CD4-positive, alpha-beta T cell treated with Interleukin-6 for 4 hours (primary cell): ENCODE data around the gene BICRA.
"Not testable (repeated sequence)": the region's sequence is repeated elsewhere in the genome, so short reads cannot be mapped to it uniquely, and the experiment has no call there.

Source experiments
- DNase-seq: peaks from one replicate; pipeline ENCODE4 v3.0.0-alpha.2; 2020; ENCODE audit warnings: mixed read lengths

The BICRA gene

GRCh38 chr19:47663911-47664771, 55.2 kb downstream of the BICRA start:
- DNase-seq = no peak

- not testable (repeated sequence) for DNase-seq
Observed at GRCh38 chr19:47668556-47668955, 59.6 kb downstream of the BICRA start.

DNA sequence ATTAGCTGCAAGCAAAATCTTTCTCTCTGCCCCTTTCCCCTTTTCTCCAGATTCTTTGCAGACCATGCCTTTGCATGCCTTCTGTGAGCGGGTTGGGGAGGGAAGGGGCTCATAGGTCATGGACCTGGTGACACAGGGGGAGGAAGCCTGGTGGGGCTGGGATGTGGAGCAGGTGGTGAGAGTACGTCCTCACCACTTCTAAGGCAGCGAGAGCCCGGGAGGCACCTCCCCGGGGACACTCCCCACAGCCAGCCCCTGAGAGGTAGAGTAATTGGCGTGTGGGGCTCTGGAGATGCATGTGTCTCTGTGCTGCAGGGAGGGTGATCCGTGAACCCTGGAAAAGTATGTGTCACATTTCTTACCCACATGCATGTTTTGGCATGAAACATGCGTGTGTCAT, 61.8 kb downstream of the BICRA start:
- DNase-seq = no peak

- no peak for DNase-seq
Observed at GRCh38 chr19:47671499-47671898, 62.6 kb downstream of the BICRA start.

- DNase-seq = no peak
Observed at GRCh38 chr19:47673426-47673825, 64.5 kb downstream of the BICRA start.

DNA sequence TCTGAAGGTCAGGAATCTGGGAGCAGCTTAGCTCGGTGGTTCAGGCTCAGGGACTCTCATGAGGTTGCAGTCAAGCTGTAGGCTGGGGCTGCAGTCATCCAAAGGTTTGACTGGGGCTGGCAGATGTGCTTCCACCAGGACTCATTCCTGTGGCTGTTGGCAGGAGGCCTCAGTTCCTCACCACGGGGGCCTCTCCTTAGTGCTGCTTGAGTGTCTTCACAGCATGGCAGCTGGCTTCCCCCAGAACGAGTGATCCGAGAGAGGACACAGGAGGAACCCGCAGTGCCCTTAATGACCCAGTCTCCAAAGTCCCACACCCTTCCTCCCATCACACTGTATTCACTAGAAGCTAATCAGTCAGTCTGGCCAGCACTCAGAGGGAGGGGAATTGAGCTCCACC, 65.6 kb downstream of the BICRA start:
- no peak for DNase-seq

- no peak for DNase-seq
Observed at GRCh38 chr19:47675271-47675670, 66.3 kb downstream of the BICRA start.

GRCh38 chr19:47675859-47676258, 66.9 kb downstream of the BICRA start:
- DNase-seq = no peak

- DNase-seq = no peak
Observed at GRCh38 chr19:47676811-47677210, 67.9 kb downstream of the BICRA start.

DNA sequence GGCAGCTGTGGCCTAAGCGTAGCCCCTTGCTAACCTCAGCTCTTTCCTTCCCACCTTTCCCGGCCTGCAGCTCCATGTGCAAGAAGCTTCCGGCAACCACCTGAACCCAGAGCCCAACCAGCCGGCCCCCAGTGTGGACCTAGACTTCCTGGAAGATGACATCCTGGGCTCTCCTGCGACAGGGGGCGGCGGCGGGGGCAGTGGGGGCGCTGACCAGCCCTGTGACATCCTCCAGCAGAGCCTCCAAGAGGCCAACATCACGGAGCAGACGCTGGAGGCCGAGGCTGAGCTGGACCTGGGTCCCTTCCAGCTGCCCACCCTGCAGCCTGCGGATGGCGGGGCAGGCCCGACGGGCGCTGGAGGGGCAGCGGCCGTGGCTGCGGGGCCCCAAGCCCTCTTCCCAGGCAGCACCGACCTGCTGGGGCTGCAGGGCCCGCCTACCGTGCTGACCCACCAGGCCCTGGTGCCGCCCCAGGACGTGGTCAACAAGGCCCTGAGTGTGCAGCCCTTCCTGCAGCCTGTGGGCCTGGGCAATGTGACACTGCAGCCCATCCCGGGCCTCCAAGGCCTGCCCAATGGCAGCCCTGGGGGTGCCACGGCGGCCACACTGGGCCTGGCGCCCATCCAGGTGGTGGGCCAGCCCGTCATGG, 70.4 kb downstream of the BICRA start:
- no peak for DNase-seq

- DNase-seq = no peak
Observed at GRCh38 chr19:47679922-47680857, 71.3 kb downstream of the BICRA start.

DNA sequence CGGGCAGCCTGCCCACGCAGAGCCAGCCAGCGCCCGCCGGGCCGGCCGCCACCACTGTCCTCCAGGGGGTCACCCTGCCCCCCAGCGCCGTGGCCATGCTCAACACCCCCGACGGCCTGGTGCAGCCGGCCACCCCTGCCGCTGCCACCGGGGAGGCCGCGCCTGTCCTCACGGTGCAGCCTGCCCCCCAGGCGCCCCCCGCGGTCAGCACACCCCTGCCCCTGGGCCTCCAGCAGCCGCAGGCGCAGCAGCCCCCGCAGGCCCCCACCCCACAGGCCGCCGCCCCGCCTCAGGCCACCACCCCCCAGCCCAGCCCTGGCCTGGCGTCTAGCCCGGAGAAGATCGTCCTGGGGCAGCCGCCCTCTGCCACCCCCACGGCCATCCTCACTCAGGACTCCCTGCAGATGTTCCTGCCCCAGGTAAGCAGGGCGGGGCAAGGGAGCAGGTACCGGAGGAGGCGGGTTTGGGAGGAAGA, 72.0 kb downstream of the BICRA start:
- DNase-seq = no peak

DNA sequence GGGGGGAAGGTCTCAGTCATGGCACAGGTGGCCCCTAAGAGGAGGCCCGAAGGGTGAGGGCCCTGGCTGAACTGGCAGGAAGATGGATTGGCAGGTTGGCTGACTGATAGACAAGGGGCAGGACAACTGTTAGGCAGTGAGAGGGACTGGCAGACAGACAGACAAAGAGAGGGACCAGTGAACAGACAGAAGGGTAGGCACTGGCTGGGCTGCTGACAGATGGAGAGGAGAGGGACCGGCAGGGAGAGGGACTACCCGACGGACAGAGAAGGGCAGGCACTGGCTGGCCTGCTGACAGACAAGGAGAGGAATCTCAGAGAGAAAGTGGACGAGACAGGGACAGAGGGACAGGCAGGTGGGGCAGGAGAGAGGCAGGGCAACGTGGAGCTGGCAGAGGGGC, 72.5 kb downstream of the BICRA start:
- no peak for DNase-seq

DNA sequence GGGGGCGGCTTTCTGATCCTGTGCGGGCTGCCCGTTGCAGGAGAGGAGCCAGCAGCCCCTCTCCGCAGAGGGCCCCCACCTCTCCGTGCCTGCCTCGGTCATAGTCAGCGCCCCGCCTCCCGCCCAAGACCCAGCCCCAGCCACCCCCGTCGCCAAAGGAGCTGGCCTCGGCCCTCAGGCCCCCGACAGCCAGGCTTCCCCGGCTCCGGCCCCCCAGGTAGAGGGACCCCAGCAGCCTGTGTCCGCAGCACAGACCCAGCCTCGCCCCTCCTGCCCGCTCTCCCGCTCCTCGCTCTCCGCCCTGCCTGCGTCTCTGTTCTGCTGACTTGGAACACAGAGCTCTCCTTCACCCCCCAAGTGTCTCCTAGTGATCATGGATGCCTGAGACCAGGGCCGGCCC, 73.0 kb downstream of the BICRA start:
- DNase-seq = no peak

- no peak for DNase-seq
Observed at GRCh38 chr19:47682939-47683338, 74.0 kb downstream of the BICRA start.

GRCh38 chr19:47686679-47687450, 77.9 kb downstream of the BICRA start:
- no peak for DNase-seq

- no peak for DNase-seq
Observed at GRCh38 chr19:47687906-47688305, 79.0 kb downstream of the BICRA start.

GRCh38 chr19:47691090-47691489, 82.2 kb downstream of the BICRA start:
- no peak for DNase-seq

DNA sequence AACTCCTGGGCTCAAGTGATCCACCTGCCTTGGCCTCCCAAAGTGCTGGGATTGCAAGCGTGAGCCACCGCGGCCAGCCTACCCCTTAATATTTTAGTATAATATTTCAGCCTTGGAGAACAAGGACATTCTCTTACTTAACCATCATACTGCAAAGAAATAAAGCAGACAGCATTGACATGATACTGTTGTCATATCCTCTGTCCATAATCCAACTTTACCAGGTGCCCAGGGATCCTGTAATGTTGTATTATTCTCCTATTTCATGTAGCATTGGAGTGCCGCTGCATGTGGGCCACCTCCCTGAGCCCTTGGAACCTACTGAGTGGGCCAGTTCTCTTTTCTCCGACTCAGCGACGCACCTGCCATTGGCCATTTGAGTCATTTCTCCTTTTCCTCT, 82.8 kb downstream of the BICRA start:
- no peak for DNase-seq

GRCh38 chr19:47693489-47693888, 84.6 kb downstream of the BICRA start:
- no peak for DNase-seq

DNA sequence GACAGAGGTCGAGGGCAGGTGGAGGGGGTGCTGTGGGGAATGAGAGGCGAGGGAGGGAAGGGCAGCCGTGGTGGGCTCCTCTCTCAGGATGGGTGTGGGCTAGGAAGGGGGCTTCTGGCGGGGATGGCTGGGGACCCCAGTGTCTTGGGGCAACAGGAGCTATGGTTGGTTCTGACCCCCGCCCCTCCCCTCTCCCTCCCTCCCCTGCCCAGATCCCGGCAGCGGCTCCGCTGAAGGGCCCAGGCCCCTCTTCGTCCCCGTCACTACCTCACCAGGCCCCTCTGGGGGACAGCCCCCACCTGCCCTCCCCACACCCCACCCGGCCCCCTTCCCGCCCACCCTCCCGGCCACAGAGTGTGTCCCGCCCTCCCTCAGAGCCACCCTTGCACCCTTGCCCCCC, 85.0 kb downstream of the BICRA start:
- DNase-seq = no peak
